ENCODE data around the gene FOXL2NB. TPM values are rescaled to one million over a fixed set of nuclear protein-coding genes. Genes with fewer than 3 reads are reported as not detected.
A peak's percentile ranks its signal among the peaks of the same experiment; 100 is the strongest.
"Not testable (repeated sequence)": the region's sequence is repeated elsewhere in the genome, so short reads cannot be mapped to it uniquely, and the experiment has no call there.

The FOXL2NB gene
- total RNA-seq, 1 donor from 2014 or later = 5.2 TPM

GRCh38 chr3:138921316-138922292 is 25.4 kb upstream of the FOXL2NB start:
- peak overlapping the region; percentile 69 for H3K4me2 ChIP-seq (ENCODE audit: low read length)
- peak overlapping the region; percentile 95 for H3K27ac Mint-ChIP-seq (ENCODE audit: unreplicated experiment)

GRCh38 chr3:138922400-138922799 is 24.6 kb upstream of the FOXL2NB start:
- not testable (repeated sequence) for H3K9me3 ChIP-seq (ENCODE audit: insufficient read depth, low read depth, low read length); H3K9me3 Mint-ChIP-seq (ENCODE audit: unreplicated experiment); H4K20me1 ChIP-seq (ENCODE audit: insufficient read depth, low read length); H2AFZ ChIP-seq (ENCODE audit: low read depth, low read length); H3K4me3 ChIP-seq (ENCODE audit: insufficient read depth, low read depth, low read length); H3K79me2 ChIP-seq (ENCODE audit: insufficient read depth, low read length); H3K36me3 ChIP-seq (ENCODE audit: insufficient read depth, low read length); H3K4me3 Mint-ChIP-seq (ENCODE audit: unreplicated experiment); H3K27me3 ChIP-seq (ENCODE audit: insufficient read depth, low read length); DNase-seq (ENCODE audit: low read depth); FAIRE-seq; H3K36me3 Mint-ChIP-seq (ENCODE audit: low read depth, unreplicated experiment); H3K27me3 Mint-ChIP-seq (ENCODE audit: low read depth, unreplicated experiment)
- Histone ChIP-seq H3K4me2 (ENCODE audit: low read length) (peak overlapping the region; percentile 69), H3K9ac (ENCODE audit: low read length) (peak overlapping the region; percentile 36), H3K4me1 (ENCODE audit: insufficient read depth, low read length) (peaks cover 12% of the 10 kb centered on the region), H3K27ac (ENCODE audit: low read depth, low read length) (peak overlapping the region; percentile 40)
- Mint-ChIP-seq H3K4me1 (ENCODE audit: low read depth, unreplicated experiment) (peaks cover 15% of the 10 kb centered on the region), H3K27ac (ENCODE audit: unreplicated experiment) (peak overlapping the region; percentile 95)

More at GRCh38 chr3:138921316-138922292, 25.4 kb upstream of the FOXL2NB start:
- Histone ChIP-seq H3K79me2 (ENCODE audit: insufficient read depth, low read length) (no peaks in the 10 kb centered on the region), H3K27me3 (ENCODE audit: insufficient read depth, low read length) (peaks cover 4% of the 10 kb centered on the region), H3K4me1 (ENCODE audit: insufficient read depth, low read length) (peaks cover 12% of the 10 kb centered on the region), H3K27ac (ENCODE audit: low read depth, low read length) (peak overlapping the region; percentile 40), H4K20me1 (ENCODE audit: insufficient read depth, low read length) (no peaks in the 10 kb centered on the region), H3K4me3 (ENCODE audit: insufficient read depth, low read depth, low read length) (no peak overlapping the region), H3K9ac (ENCODE audit: low read length) (peak overlapping the region; percentile 36), H2AFZ (ENCODE audit: low read depth, low read length) (peak overlapping the region; percentile 9), H3K9me3 (ENCODE audit: insufficient read depth, low read depth, low read length) (no peaks in the 10 kb centered on the region), H3K36me3 (ENCODE audit: insufficient read depth, low read length) (no peaks in the 10 kb centered on the region)
- TF ChIP-seq, protein P1, sequence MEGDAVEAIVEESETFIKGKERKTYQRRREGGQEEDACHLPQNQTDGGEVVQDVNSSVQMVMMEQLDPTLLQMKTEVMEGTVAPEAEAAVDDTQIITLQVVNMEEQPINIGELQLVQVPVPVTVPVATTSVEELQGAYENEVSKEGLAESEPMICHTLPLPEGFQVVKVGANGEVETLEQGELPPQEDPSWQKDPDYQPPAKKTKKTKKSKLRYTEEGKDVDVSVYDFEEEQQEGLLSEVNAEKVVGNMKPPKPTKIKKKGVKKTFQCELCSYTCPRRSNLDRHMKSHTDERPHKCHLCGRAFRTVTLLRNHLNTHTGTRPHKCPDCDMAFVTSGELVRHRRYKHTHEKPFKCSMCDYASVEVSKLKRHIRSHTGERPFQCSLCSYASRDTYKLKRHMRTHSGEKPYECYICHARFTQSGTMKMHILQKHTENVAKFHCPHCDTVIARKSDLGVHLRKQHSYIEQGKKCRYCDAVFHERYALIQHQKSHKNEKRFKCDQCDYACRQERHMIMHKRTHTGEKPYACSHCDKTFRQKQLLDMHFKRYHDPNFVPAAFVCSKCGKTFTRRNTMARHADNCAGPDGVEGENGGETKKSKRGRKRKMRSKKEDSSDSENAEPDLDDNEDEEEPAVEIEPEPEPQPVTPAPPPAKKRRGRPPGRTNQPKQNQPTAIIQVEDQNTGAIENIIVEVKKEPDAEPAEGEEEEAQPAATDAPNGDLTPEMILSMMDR (IDR thresholded peaks at IDR 0.05; ENCODE audit: insufficient read depth, low read depth, low read length) = no peak
- TF ChIP-seq EZH2 (IDR thresholded peaks at IDR 0.05; ENCODE audit: insufficient read depth, low read length) = no peak
- FAIRE-seq (no peak), DNase-seq (ENCODE audit: low read depth) (peak; percentile 87)
- peaks cover 3% of the 10 kb centered on the region for H3K27me3 Mint-ChIP-seq (ENCODE audit: low read depth, unreplicated experiment)
- no peaks in the 10 kb centered on the region for H3K9me3 Mint-ChIP-seq (ENCODE audit: unreplicated experiment)
- no peaks in the 10 kb centered on the region for H3K36me3 Mint-ChIP-seq (ENCODE audit: low read depth, unreplicated experiment)
- peaks cover 15% of the 10 kb centered on the region for H3K4me1 Mint-ChIP-seq (ENCODE audit: low read depth, unreplicated experiment)
- H3K4me3 Mint-ChIP-seq (ENCODE audit: unreplicated experiment) = peak overlapping the region; percentile 42

DNA sequence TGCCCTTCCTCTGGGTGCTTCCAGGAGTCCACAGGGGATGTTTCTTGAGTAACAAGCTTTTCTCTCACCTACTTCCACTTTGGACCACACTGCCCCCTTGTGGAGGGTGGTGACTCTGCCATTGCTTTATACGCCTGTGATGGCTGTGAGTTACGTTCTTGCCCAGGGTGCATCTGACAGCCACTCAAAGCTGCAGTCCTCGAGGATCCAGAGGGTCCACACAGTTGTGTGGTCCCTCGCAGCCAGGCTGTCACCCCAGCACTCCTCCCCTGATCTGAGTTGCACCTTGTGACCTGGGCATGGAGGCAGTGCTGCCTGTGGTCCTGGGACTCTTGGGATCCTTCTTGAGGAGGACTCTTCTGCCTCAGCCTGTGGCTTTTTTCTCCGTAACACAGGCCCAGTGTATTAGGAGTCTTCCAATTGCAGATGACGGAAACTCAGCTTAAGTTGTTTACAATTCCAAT is 23.5 kb upstream of the FOXL2NB start:
- no peaks in the 10 kb centered on the region for H4K20me1 ChIP-seq (ENCODE audit: insufficient read depth, low read length)
- peak overlapping the region; percentile 28 for H3K4me2 ChIP-seq (ENCODE audit: low read length)
- DNase-seq (ENCODE audit: low read depth) = peak; percentile 51
- no peaks in the 10 kb centered on the region for H3K36me3 ChIP-seq (ENCODE audit: insufficient read depth, low read length)
- peaks cover 12% of the 10 kb centered on the region for H3K4me1 ChIP-seq (ENCODE audit: insufficient read depth, low read length)
- H3K4me1 Mint-ChIP-seq (ENCODE audit: low read depth, unreplicated experiment) = peaks cover 15% of the 10 kb centered on the region
- H3K4me3 Mint-ChIP-seq (ENCODE audit: unreplicated experiment) = no peak overlapping the region
- peaks cover 3% of the 10 kb centered on the region for H3K27me3 Mint-ChIP-seq (ENCODE audit: low read depth, unreplicated experiment)
- peaks cover 4% of the 10 kb centered on the region for H3K27me3 ChIP-seq (ENCODE audit: insufficient read depth, low read length)
- no peaks in the 10 kb centered on the region for H3K36me3 Mint-ChIP-seq (ENCODE audit: low read depth, unreplicated experiment)
- H3K9ac ChIP-seq (ENCODE audit: low read length) = no peak overlapping the region
- H3K9me3 ChIP-seq (ENCODE audit: insufficient read depth, low read depth, low read length) = no peaks in the 10 kb centered on the region
- H3K4me3 ChIP-seq (ENCODE audit: insufficient read depth, low read depth, low read length) = no peak overlapping the region
- TF ChIP-seq, protein P1 (IDR thresholded peaks at IDR 0.05; ENCODE audit: insufficient read depth, low read depth, low read length) = peak; percentile 88
- no peak for TF ChIP-seq EZH2 (IDR thresholded peaks at IDR 0.05; ENCODE audit: insufficient read depth, low read length)
- H3K79me2 ChIP-seq (ENCODE audit: insufficient read depth, low read length) = no peaks in the 10 kb centered on the region
- H3K27ac ChIP-seq (ENCODE audit: low read depth, low read length) = no peak overlapping the region
- no peak overlapping the region for H3K27ac Mint-ChIP-seq (ENCODE audit: unreplicated experiment)
- no peaks in the 10 kb centered on the region for H3K9me3 Mint-ChIP-seq (ENCODE audit: unreplicated experiment)
- FAIRE-seq = peak; percentile 58
- H2AFZ ChIP-seq (ENCODE audit: low read depth, low read length) = peak overlapping the region; percentile 65

All from astrocyte (in vitro differentiated cells and primary cell).